Natural killer cell (primary cell): ENCODE data around the gene TP53I13. TPM values are rescaled to one million over a fixed set of nuclear protein-coding genes. Genes with fewer than 3 reads are reported as not detected.

Experiments
- ATAC-seq, 3 donors: fragments of 150-1000 bp in 2 of 3; fragments of 200-7000 bp in 1 of 3; cut with Tn5 transposase; 1 replicate in 1 of 3; 2 replicates in 2 of 3; pipeline ENCODE4 v1.10.0; 2021; ENCODE audit warnings: mild to moderate bottlenecking in 2 of 3, moderate library complexity in 2 of 3
- DNase-seq, 2 donors: peaks; one replicate each; pipeline versions ENCODE4 v3.0.0 to v3.0.0-alpha.2; 2013 to 2021; ENCODE audit warnings: mixed read lengths in 1 of 2
- H3K27ac ChIP-seq: one replicate; pipeline ENCODE4 v1.5.1; 2013; ENCODE audit warnings: mild to moderate bottlenecking, low read length
- H3K27me3 ChIP-seq: one replicate; pipeline ENCODE4 v1.6.1; 2013; ENCODE audit warnings: low read length; ENCODE audit not compliant: control insufficient read depth, insufficient read depth
- H3K36me3 ChIP-seq: one replicate; pipeline ENCODE4 v1.6.1; 2013; ENCODE audit warnings: low read length; ENCODE audit not compliant: control insufficient read depth, insufficient read depth
- H3K4me1 ChIP-seq: one replicate; pipeline ENCODE4 v1.6.1; 2013; ENCODE audit warnings: low read length; ENCODE audit not compliant: control insufficient read depth, insufficient read depth
- H3K4me3 ChIP-seq: one replicate; pipeline ENCODE4 v1.5.1; 2013; ENCODE audit warnings: low read length
- H3K9me3 ChIP-seq: one replicate; pipeline ENCODE4 v1.6.1; 2013; ENCODE audit warnings: low read length; ENCODE audit not compliant: control insufficient read depth, insufficient read depth
- H3K27ac Mint-ChIP-seq, 2 donors: one replicate each; pipeline ENCODE4 v1.8.0; 2022; ENCODE audit warnings: mild to moderate bottlenecking in 2 of 2, mixed read lengths in 2 of 2, moderate library complexity in 1 of 2
- H3K27me3 Mint-ChIP-seq, 2 donors: one replicate each; pipeline ENCODE4 v1.8.0; 2022; ENCODE audit warnings: low read depth in 2 of 2, mixed read lengths in 2 of 2
- H3K36me3 Mint-ChIP-seq: one replicate; pipeline ENCODE4 v1.8.0; 2022; ENCODE audit warnings: mixed read lengths
- H3K4me1 Mint-ChIP-seq, 2 donors: one replicate each; pipeline ENCODE4 v1.8.0; 2022; ENCODE audit warnings: mixed read lengths in 2 of 2
- H3K4me3 Mint-ChIP-seq: one replicate; pipeline ENCODE4 v1.8.0; 2022; ENCODE audit warnings: mild to moderate bottlenecking, moderate library complexity, mixed read lengths
- H3K9me3 Mint-ChIP-seq, 2 donors: one replicate each; pipeline ENCODE4 v1.8.0; 2022; ENCODE audit warnings: mixed read lengths in 2 of 2
- CTCF ChIP-seq: fragments of 200-600 bp; IDR thresholded peaks from one replicate; pipeline ENCODE4 v1.8.0; 2022; ENCODE audit warnings: antibody characterized with exemption
- WGBS: methylation state at CpG from one replicate; pipeline ENCODE4 v1.1.7; 2013; ENCODE audit warnings: missing lambda C conversion rate; ENCODE audit not compliant: insufficient coverage; 5-methylcytosine and 5-hydroxymethylcytosine counted together
- intact Hi-C: fragments of 100-400 bp; cut with micrococcal nuclease; formaldehyde crosslinking; loops from one replicate; pipeline ENCODE4 v1.14.2; 2022
- total RNA-seq, 4 donors: library from RNA; stranded (reverse); fragments of 120-200 nt in 1 of 4; gene quantifications; one replicate each; pipeline versions ENCODE4 v1.2.3 to v1.2.4, GENCODE V29; 2013 to 2022

The TP53I13 gene
- total RNA-seq, 3 donors from 2014 or later (not counting 1 experiment from before 2014, with no cell fraction given) = 122 to 148 (median 148) TPM

- Mint-ChIP-seq H3K4me3 (no peak overlapping the region), H3K27ac (no peak overlapping the region), H3K27me3 (no peaks in the 10 kb centered on the region), H3K36me3 (no peaks in the 10 kb centered on the region), H3K4me1 (peaks cover 13 to 31% of the 10 kb centered on the region in 2 donors), H3K9me3 (no peaks in the 10 kb centered on the region)
- Histone ChIP-seq H3K27ac (no peak overlapping the region), H3K27me3 (no peaks in the 10 kb centered on the region), H3K9me3 (no peaks in the 10 kb centered on the region), H3K4me3 (no peak overlapping the region), H3K4me1 (peaks cover 41% of the 10 kb centered on the region), H3K36me3 (no peaks in the 10 kb centered on the region)
- TF ChIP-seq CTCF = no peak
- ATAC-seq (no peak), DNase-seq (no peak)
- intact Hi-C loops = loop anchor here (10.0 kb wide), 1 partner anchor 46 kb away; the partner anchor contains the start of genes ABHD15 and TP53I13
- 100% methylated on average over 3 of the region's 3 CpGs for WGBS
These were observed 41.9 kb downstream of the TP53I13 start for GRCh38 chr17:29610395-29610794.

- H3K9me3 Mint-ChIP-seq = no peaks in the 10 kb centered on the region
- no peaks in the 10 kb centered on the region for H3K27me3 Mint-ChIP-seq
- H3K27ac ChIP-seq = no peak overlapping the region
- H3K27me3 ChIP-seq = no peaks in the 10 kb centered on the region
- peaks cover 13 to 43% of the 10 kb centered on the region in 2 donors for H3K4me1 Mint-ChIP-seq
- H3K36me3 Mint-ChIP-seq = no peaks in the 10 kb centered on the region
- peak in 1 of 2 donors; percentile 11 for DNase-seq
- H3K27ac Mint-ChIP-seq = no peak overlapping the region
- H3K9me3 ChIP-seq = no peaks in the 10 kb centered on the region
- no peak overlapping the region for H3K4me3 ChIP-seq
- no peaks in the 10 kb centered on the region for H3K36me3 ChIP-seq
- H3K4me3 Mint-ChIP-seq = no peak overlapping the region
- intact Hi-C loops = loop anchor here (10.0 kb wide), 1 partner anchor 47 kb away; the partner anchor contains the start of genes ABHD15 and TP53I13
- peaks cover 51% of the 10 kb centered on the region for H3K4me1 ChIP-seq
- 97% methylated on average over 11 of the region's 11 CpGs for WGBS
- ATAC-seq = no peak
- no peak for TF ChIP-seq CTCF
These were observed 43.0 kb downstream of the TP53I13 start for GRCh38 chr17:29611351-29612093.

GRCh38 chr17:29612094-29612403 is 43.5 kb downstream of the TP53I13 start:
- Mint-ChIP-seq H3K9me3 (no peaks in the 10 kb centered on the region), H3K27ac (no peak overlapping the region), H3K4me1 (peaks cover 13 to 48% of the 10 kb centered on the region in 2 donors), H3K36me3 (no peaks in the 10 kb centered on the region), H3K4me3 (no peak overlapping the region), H3K27me3 (no peaks in the 10 kb centered on the region)
- DNase-seq (peak in 1 of 2 donors; percentile 17), ATAC-seq (no peak)
- H3K4me1 ChIP-seq = peaks cover 57% of the 10 kb centered on the region
- no peak for TF ChIP-seq CTCF
- no peak overlapping the region for H3K27ac ChIP-seq
- WGBS = 94% methylated on average over 12 of the region's 12 CpGs
- H3K27me3 ChIP-seq = no peaks in the 10 kb centered on the region
- no peaks in the 10 kb centered on the region for H3K9me3 ChIP-seq
- intact Hi-C loops = loop anchor here (10.0 kb wide), 1 partner anchor 47 kb away; the partner anchor contains the start of genes ABHD15 and TP53I13
- no peaks in the 10 kb centered on the region for H3K36me3 ChIP-seq
- no peak overlapping the region for H3K4me3 ChIP-seq
